HG02970 (cell line): ENCODE data around the gene YJU2.
"Not testable (repeated sequence)": the region's sequence is repeated elsewhere in the genome, so short reads cannot be mapped to it uniquely, and the experiment has no call there.

Source experiments
- ATAC-seq: cut with Tn5 transposase; IDR thresholded peaks from one replicate; pipeline ENCODE4 v1.9.1; 2021; ENCODE audit warnings: mild to moderate bottlenecking, moderate library complexity, moderate number of reproducible peaks; ENCODE audit not compliant: unreplicated experiment, low FRiP score

Gene YJU2

DNA sequence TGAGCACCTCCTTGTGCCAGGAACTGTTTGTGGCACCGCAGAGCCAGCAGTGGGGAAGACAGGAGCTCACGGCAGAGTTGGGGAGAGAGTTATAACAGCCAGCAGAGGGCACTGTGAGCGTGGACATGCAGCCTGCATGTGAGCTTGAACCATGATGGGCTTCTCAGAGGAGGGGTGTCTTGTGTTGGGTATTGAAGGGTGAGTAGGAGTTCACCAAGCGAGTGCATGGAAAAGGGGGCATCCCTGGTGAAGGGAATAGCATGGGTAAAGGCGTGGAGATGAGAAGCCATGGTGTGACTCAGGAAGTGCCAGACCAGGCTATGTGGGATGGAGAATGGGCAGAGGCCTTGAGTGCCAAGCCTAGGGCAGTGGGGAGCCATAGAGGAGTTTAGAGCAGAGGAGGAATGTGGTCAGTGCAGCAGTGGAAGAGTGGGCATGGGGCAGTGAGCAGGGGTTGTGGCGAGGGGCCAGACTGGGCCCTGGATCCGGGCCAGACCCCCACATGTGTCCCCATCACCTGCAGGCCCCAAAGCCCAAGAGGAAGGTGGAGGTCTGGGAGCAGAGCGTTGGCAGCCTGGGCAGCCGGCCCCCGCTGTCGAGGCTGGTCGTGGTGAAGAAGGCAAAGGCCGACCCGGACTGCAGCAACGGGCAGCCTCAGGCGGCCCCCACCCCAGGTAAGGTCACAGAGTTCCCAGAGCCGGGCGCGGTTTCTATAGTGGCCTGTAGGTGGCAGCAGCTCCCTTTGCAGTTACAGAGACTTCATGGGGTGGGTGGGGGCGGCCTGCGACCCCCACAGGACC is 20.4 kb downstream of the YJU2 start:
- no peak for ATAC-seq

DNA sequence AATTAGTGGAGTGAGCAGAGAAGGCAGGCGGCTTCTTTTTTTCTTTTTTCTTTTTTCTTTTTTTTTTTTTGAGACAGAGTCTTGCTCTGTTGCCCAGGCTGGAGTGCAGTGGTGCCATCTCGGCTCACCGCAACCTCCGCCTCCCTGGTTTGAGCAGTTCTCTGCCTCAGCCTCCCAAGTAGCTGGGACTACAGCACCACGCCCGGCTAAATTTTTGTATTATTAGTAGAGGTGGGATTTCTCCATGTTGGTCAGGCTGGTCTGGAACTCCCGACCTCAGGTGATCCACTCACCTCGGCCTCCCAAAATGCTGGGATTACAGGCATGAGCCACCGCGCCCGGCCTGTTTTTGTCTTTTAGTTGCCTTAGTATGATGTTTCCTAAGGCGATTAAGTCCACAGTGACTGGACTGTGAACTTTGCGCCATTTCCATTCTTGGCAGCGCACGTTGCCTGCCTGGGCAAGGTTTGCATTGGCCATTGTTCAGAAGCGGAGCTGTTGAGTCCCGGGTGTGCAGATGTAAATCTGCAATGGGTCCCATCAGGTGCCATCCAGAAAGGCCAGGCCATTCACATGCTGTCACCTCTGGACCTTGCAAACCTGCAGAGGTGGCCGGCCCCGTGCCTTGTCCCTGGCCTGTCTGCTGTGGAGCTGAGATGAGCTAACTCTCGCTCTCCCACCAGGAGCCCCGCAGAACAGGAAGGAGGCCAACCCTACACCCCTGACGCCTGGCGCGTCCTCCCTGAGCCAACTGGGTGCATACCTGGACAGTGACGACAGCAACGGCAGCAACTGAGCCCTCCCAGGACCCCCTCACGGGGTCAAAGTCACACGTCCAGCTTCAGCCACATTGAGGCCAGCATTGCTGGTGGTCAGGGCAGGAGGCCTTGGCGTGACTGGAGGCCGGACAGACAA is 21.3 kb downstream of the YJU2 start:
- ATAC-seq = no peak

DNA sequence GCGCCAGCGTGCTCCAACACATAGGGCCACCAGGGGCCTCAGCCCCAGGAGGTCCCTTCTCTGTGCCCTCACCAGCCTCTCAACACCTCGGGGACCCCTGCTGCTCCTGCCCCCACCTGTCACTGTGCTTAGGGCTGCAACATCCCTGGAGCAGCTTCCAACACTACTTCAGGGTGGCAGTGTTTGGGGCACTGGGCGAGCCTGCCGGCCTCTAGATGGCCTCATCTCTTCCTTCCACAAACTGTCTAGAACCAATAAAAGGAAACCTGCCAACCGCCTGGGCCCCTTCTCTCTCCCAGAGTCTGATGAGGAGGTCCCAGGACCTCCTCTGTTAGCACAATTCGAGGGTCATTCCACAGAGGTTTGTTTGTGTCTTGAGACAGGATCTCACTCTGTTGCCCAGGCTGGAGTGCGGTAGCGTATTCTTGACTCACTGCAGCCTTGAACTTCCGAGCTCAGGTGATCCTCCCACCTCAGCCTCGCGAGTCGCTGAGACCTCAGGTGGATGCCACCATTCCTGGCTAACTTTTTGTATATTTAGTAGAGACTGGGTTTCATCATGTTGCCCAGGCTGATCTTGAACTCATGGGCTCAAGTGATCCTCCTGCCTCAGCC is 22.0 kb downstream of the YJU2 start:
- no peak for ATAC-seq

DNA sequence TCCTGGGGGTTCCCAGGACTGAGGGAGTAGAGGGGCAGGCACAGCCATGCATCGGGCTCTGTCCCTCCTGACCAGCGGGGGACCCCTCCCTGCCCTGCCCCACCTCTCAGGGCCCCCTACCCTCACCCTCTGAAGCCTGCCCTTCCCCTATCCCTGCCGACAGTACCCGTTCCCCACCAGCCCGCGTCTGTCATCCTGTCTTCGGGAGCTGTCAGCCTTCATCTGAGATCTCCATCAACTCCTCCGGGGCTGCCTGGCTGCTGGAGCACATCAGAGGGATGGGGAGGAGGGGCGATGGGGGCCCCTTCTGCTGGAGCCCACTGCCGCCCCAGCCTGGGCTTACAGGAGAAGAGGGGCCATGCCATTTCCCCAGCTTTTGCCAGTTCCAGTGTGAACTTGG is 26.0 kb downstream of the YJU2 start:
- no peak for ATAC-seq

DNA sequence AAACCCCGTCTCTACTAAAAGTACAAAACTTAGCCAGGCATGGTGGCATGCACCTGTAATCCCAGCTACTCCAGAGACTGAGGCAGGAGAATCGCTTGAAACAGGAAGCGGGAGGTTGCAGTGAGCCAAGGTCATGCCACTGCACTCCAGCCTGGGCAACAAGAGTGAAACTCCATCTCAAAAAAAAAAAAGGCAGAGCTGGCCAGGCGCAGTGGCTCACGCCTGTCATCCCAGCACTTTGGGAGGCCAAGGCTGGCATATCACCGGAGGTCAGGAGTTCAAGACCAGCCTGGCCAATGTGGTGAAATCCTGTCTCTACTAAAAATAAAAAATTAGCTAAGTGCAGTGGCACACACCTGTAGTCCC is 27.4 kb downstream of the YJU2 start:
- not testable (repeated sequence) for ATAC-seq

DNA sequence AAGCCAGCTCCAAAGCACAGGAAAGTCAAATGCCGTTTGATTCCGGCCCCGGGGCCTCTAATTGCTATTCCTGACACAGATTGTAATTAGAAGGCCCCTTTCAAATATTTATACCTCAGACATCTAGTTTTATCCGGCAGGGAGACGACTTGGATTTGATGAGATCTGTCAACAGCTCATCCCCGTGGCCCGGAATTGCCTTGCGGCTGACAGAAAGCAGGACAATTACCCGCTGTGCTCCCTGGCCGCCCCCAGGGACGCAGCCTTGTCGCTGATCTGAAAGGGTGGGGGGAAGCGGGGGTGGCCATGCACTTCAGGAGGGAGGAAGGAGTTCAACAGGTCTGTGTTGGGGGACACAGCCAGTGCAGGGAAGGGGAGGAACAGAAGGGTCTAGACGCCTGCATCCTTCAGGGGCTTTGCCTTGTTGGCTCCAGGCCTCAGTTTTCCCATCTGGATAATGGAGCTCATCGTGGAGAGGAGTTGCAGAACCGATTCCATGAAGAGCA is 30.4 kb downstream of the YJU2 start:
- no peak for ATAC-seq

DNA sequence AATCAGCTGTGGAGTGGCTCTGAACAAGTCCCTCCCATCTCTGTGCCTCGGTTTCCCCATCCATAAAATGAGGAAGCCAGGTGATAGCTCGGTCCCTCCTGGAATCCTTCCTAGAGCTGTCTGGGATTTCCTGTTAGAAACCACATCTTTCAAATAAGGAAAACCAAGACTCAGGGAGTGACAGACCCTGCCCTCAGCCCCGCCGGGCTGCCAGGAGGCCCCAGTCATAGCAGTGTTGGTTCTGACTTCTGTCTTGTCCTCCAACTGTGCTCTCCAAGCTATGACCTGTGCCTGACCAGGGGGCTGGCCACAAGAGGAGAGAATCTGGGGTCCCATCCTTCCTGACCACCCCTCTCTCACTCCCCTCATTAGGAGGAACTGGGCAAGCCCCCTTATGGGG is 31.1 kb downstream of the YJU2 start:
- ATAC-seq = no peak

DNA sequence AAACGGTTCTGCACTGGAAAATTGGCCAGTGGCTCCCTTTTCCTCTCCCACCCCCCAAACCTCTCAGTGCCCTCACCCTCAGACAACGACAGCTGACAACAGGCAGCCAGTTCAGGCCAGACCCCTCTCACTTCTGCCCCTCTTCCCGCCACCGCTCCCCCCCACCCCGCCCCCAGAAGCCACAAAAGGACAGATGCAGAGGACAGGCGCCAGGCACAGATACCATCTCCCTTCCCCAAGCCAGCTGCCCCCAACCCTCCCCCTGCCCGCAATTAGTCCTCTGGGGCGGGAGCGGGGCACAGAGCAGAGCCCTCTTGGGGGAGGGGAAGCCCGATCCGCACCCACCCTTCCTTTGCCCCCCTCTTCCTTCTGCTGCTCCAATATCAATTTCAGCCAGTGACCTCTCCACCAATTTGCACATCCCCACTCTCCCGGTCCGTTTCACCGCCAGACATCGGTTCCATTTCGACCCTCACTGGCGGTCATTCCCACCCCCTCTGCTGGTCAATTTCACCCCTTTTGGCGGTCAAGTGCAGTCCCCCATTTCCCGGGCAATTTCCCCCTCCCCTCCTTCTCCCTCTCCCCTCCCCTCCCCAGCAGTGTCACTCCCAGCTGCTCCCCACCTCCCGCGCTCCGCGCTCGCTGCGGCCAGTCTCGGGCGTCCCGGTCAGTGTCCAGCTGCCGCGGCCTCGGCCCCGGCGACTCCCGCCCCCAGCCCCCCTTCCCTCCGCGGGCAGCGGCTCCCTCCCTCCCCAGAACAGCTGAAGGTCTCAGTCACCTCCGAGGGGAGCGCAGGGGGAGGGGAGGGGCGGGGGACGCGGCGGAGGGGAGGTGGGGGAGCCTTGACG is 31.8 kb downstream of the YJU2 start, which contains the start of gene SHD:
SHD (plus strand) TSS at position 848 of the 848 bp plus-strand sequence. CDS start 798 bp downstream, outside the sequence.
- no peak for ATAC-seq

DNA sequence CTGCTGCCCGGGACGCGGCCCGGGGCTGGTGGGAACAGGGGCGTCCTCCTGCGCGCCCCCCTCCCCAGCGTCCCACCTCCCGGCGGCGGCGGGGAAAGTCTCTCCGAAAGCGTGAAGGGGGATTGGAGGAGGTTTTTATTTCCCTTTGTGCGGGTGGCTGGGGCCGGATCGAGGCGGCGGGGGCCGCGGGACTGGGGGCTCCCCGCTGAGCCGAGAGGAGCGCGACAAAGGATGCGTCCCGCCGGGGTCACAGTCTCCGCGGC is 32.3 kb downstream of the YJU2 start:
- no peak for ATAC-seq

DNA sequence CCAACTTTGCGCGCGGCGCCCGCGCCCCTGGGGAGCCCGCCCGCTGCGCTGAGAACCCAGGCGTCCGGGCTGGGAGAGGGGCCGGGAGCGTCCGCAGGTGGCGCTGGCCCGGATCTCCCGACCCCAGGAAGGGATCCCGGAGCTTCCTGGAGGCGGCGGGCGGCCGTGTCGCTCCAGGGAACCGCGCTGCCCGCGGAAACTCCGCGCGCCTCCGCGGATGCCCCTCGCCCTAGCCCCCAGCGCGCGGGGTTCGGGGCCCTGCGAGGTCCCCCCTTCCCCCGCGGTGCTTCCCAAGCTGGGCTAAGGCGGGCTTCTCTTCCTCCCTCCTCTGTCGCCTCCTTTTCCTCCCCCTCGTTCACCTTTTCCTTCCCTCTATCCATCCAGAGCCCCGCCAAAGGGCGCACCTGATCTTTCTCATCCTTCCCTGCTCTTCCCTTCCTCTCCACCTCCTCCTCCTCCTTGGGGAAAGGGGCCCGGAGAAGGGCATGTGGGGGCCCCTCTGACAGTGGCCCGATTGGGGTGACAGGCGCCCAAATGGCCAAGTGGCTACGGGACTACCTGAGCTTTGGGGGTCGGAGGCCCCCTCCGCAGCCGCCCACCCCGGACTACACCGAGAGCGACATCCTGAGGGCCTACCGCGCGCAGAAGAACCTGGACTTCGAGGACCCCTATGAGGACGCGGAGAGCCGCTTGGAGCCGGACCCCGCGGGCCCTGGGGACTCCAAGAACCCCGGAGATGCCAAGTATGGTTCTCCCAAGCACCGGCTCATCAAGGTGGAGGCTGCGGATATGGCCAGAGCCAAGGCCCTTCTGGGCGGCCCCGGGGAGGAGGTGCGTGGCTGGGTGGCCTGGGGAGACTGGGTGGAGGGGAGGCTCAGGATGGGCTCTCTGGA is 32.9 kb downstream of the YJU2 start:
- no peak for ATAC-seq

DNA sequence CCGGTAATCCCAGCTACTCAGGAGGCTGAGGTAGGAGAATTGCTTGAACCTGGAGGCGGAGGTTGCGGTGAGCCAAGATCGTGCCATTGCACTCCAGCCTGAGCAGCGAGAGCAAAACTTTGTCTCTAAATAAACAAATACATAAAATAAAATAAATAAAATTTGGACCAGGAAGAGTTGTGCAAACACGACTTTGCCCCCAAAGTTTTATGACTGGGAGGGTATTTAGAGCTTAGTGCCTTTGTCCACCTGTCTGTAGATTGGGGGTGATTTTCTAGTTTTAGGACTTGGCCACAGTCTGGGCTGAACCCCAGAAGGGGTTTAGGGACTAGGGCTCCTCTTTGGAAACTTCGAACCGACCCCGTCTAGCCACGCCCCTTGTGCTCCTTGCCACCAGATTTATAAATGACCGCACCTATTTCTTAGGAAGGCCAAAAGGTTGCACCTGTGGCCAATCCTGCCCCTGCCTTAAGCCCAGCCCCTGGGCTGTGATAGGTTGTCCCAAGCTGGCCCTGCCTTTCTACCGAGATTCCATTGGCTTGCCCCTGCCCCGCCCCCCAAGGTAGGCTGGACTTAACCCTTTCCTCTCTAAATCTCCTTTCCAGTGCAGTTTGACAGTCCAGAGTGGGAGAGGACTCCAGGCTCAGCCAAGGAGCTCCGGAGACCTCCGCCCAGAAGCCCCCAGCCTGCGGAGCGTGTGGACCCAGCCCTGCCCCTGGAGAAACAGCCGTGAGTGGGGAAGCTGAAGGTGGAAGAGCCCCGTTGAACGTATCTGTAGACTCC is 37.5 kb downstream of the YJU2 start:
- ATAC-seq = no peak

DNA sequence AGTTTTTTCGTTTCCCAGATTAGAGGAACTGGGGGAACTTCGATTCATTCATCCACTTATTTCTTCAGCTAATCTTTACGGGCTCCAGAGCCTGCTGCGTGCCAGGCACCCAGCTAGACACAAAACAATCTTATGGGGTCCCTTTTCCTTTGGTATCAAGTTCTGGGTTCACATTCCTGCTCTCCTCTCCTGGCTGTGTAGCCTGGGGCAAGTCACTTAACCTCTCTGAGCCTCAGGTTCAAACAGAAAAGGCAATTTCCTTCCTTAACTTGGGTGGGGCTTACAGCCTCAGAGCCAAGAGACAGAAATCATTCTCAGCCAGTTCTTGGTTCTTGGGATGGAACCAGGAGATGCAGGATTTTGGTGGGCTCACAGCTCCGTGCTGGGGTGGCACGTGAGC is 38.1 kb downstream of the YJU2 start:
- ATAC-seq = no peak

DNA sequence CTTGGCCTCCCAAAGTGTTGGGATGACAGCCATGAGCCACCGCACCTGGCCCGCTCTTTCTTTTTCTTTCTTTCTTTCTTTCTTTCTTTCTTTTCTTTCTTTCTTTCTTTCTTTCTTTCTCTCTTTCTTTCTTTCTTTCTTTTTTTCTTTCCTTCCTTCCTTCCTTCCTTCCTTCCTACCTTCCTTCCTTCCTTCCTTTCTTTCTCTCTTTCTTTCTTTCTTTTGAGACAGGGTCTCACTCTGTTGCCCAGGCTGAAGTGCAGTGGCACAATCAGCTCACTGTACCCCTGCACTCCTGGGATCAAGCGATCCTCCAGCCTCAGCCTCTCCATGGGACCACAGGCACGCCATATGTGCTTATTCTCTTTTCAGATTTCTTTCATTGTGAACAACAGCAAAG is 39.3 kb downstream of the YJU2 start:
- not testable (repeated sequence) for ATAC-seq

DNA sequence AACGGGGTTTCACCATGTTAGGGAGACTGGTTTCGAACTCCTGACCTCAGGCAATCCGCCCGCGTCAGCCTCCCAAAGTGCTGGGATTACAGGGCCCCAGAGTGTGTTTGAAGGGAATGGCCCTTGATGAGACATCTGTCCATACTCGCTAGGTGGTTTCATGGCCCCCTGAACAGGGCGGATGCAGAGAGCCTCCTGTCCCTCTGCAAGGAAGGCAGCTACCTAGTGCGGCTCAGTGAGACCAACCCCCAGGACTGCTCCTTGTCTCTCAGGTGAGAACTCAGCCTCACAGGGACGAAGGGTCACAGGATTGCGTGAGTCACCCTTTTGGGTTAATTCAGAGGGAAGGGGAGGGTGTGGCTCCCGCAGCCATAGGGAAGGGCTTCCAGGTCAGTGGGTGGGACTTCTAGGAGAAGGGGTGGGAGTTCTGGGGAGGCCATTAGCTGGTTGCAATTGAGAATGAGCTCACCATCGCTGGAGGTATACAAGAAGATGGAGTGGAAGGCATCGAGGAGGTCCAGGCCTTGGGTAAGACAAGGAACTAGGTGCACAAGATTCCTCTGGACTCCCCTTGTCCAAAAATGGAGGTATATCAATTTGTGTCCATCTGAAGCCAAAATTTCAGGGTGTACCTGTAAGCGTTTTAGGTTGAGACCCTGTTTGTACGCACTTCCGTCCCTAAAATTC is 41.4 kb downstream of the YJU2 start:
- no peak for ATAC-seq

DNA sequence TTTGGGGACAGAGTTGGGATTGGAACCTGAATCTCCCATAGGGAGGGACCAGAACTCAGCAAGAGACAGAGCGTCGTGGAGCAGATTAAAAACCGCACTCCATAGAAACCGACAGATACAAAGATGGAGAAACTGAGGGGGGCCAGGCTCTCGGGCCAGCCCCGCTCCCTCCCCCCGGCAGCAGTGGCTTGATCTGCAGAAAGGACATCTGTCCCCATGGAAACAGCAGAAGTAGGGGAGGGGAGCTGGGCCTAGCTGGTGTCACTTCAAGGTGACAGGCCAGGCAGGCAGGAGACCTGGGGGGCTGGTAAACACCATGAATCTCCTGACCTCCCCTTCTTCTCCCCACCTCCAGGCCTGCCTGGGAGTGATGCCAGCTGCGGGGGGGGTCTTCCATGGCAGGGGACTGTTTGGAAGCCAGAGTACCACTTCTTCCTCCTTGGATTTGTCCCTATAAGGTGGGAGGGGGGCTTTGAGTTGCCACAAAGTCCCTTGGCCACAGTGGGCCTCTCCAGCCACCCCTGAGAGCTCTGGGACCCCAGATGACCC is 44.4 kb downstream of the YJU2 start:
- no peak for ATAC-seq

DNA sequence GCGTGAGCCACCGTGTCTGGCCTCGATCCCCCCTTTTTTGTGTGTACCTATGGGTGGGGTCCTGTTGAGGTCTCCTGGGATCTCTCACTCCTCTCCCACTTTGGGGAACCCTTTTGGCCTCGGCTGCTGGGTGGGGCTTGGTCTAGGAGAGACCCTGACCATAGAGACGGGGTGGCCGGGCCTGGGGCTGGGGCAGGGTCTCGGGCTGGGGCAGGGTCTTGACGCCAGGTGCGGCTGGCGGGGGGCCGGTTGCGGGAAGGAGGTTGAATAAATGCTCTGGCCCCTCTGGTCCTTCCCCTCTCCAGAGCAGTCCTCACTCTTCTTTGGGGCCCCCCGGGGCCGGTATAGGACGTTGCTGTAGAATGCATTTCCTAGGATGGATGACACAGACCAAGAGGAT is 45.6 kb downstream of the YJU2 start:
- no peak for ATAC-seq

DNA sequence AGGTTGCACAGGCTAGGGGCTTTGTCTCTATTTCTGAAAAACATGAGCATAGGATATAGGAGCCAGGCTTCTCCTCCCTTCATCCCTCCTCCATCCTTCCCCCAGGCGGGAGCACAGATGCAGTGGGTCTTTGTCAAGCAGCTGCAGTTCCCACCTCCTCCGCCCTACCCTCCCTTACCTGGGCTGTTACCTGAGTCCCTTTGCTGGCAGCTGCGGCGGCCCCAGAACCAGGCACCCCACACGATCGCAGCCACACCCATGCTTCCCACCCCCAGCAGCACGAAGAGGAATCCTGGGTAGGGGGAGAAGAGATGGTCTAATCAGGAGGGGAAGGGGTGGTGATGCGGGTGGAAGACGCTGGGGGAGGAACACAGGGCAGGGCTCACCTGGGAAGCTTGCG is 47.5 kb downstream of the YJU2 start:
- no peak for ATAC-seq
